ENCODE results near the gene LNX1.

The LNX1 gene

DNA sequence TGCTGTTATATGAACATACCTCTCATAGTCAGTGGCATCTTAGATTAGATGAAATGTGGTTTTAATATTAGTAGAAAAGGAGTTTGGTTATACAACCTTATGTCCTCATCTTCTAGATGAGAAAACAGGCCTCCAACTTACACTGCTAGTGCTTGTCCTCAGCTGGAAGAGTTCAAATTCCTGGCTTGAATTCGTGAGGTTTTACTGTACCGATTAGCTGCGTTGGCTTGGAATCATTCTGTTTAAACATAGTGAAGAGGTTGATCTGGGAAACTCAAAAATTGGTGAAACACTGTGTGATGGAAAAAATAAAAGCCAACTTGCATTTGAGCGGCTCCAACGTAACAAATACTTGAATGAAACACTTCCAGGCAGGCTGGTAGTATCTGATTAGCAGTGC lies 81.0 kb downstream of the LNX1 start:
- TF ChIP-seq, protein P1, sequence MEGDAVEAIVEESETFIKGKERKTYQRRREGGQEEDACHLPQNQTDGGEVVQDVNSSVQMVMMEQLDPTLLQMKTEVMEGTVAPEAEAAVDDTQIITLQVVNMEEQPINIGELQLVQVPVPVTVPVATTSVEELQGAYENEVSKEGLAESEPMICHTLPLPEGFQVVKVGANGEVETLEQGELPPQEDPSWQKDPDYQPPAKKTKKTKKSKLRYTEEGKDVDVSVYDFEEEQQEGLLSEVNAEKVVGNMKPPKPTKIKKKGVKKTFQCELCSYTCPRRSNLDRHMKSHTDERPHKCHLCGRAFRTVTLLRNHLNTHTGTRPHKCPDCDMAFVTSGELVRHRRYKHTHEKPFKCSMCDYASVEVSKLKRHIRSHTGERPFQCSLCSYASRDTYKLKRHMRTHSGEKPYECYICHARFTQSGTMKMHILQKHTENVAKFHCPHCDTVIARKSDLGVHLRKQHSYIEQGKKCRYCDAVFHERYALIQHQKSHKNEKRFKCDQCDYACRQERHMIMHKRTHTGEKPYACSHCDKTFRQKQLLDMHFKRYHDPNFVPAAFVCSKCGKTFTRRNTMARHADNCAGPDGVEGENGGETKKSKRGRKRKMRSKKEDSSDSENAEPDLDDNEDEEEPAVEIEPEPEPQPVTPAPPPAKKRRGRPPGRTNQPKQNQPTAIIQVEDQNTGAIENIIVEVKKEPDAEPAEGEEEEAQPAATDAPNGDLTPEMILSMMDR (IDR thresholded peaks at IDR 0.05; ENCODE audit: insufficient read depth, low read length), result no peak
- TF ChIP-seq SPI1 (IDR thresholded peaks at IDR 0.05; ENCODE audit: borderline replicate concordance, low read depth) (no peak), GABPA (IDR thresholded peaks at IDR 0.05; ENCODE audit: low read depth) (no peak)
- TF ChIP-seq, protein P2, sequence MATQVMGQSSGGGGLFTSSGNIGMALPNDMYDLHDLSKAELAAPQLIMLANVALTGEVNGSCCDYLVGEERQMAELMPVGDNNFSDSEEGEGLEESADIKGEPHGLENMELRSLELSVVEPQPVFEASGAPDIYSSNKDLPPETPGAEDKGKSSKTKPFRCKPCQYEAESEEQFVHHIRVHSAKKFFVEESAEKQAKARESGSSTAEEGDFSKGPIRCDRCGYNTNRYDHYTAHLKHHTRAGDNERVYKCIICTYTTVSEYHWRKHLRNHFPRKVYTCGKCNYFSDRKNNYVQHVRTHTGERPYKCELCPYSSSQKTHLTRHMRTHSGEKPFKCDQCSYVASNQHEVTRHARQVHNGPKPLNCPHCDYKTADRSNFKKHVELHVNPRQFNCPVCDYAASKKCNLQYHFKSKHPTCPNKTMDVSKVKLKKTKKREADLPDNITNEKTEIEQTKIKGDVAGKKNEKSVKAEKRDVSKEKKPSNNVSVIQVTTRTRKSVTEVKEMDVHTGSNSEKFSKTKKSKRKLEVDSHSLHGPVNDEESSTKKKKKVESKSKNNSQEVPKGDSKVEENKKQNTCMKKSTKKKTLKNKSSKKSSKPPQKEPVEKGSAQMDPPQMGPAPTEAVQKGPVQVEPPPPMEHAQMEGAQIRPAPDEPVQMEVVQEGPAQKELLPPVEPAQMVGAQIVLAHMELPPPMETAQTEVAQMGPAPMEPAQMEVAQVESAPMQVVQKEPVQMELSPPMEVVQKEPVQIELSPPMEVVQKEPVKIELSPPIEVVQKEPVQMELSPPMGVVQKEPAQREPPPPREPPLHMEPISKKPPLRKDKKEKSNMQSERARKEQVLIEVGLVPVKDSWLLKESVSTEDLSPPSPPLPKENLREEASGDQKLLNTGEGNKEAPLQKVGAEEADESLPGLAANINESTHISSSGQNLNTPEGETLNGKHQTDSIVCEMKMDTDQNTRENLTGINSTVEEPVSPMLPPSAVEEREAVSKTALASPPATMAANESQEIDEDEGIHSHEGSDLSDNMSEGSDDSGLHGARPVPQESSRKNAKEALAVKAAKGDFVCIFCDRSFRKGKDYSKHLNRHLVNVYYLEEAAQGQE (IDR thresholded peaks at IDR 0.05; ENCODE audit: insufficient replicate concordance, low read depth), result no peak
- H3K4me3 ChIP-seq (replicated peaks; ENCODE audit: insufficient read depth, low read length), result no peak overlapping the region
- DNase-seq (ENCODE audit: low read depth in 1 of 2, low spot score in 1 of 2), result no peak
- no peaks in the 10 kb centered on the region for H3K27me3 ChIP-seq (ENCODE audit: insufficient read depth, poor library complexity, severe bottlenecking)
- H3K27ac ChIP-seq (replicated peaks), result no peak overlapping the region

DNA sequence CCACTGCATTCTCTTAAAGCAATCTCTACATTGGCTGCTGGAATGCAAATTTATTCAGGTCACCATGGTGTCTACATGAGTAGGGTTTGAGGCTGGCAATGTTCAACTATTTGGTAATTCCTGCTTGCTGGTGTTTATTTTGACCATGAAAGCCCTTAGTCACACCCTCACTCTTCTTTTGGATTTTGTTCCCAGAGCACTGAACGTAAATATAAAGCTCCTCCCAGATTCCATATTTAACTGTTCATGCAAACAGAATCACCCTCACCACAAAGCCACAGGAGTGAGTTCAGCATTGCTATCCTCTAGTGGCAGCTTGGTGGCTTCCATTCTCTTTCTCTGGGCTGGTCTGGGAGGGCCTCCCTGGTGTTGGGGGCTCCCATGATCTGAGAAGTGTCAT lies 82.8 kb downstream of the LNX1 start:
- Histone ChIP-seq H3K4me3 (replicated peaks; ENCODE audit: insufficient read depth, low read length) (no peak overlapping the region), H3K27ac (replicated peaks) (no peak overlapping the region), H3K27me3 (ENCODE audit: insufficient read depth, poor library complexity, severe bottlenecking) (no peaks in the 10 kb centered on the region)
- no peak for TF ChIP-seq POLR2AphosphoS5 (IDR thresholded peaks at IDR 0.05; ENCODE audit: low read depth)
- TF ChIP-seq, protein P1 (IDR thresholded peaks at IDR 0.05; ENCODE audit: insufficient read depth, low read length), result no peak
- no peak for TF ChIP-seq SPI1 (IDR thresholded peaks at IDR 0.05; ENCODE audit: borderline replicate concordance, low read depth)
- no peak for TF ChIP-seq GABPA (IDR thresholded peaks at IDR 0.05; ENCODE audit: low read depth)
- TF ChIP-seq, protein P2 (IDR thresholded peaks at IDR 0.05; ENCODE audit: insufficient replicate concordance, low read depth), result no peak
- DNase-seq (ENCODE audit: low read depth in 1 of 2, low spot score in 1 of 2), result no peak

DNA sequence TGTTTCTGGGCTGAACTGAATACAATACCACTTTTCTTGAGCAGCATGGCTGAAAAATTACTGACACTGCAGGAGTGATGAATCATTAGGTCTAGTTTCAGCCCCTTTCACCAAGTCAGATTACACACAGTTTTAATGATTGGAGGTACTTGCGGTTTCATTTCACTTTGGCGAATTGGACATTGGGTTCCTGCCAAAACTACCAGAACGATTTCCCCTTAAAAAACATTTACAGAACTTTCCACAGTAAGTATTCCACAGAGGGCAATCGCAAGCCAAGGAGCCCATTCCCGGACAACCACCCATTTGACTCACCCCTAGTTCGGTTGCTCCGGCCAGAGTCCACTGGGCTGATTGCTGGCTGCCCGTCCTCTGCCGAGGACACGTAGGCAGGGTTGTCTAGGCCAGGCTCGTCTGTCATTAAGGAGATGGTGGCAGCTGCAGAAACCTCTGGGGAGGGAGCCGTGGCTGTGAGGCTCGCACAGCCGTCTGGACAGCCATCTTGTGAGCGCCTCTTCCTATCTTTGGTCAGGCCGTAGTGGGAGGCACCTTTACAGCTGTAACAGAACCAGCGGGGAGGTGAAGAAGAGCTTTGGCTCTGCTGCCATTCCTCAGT lies 83.5 kb downstream of the LNX1 start:
- no peak for DNase-seq (ENCODE audit: low read depth in 1 of 2, low spot score in 1 of 2)
- TF ChIP-seq POLR2AphosphoS5 (IDR thresholded peaks at IDR 0.05; ENCODE audit: low read depth) (no peak), GABPA (IDR thresholded peaks at IDR 0.05; ENCODE audit: low read depth) (no peak), SPI1 (IDR thresholded peaks at IDR 0.05; ENCODE audit: borderline replicate concordance, low read depth) (no peak)
- TF ChIP-seq, protein P1 (IDR thresholded peaks at IDR 0.05; ENCODE audit: insufficient read depth, low read length), result no peak
- TF ChIP-seq, protein P2 (IDR thresholded peaks at IDR 0.05; ENCODE audit: insufficient replicate concordance, low read depth), result no peak
- H3K27me3 ChIP-seq (ENCODE audit: insufficient read depth, poor library complexity, severe bottlenecking), result no peaks in the 10 kb centered on the region
- no peak overlapping the region for H3K27ac ChIP-seq (replicated peaks)
- H3K4me3 ChIP-seq (replicated peaks; ENCODE audit: insufficient read depth, low read length), result no peak overlapping the region

Measured in HL-60 (cell line).